Neuron (in vitro differentiated cells): ENCODE results near the gene DYRK2.

Experiments
- H2AFZ ChIP-seq: one replicate; pipeline ENCODE4 v1.6.1; 2013; ENCODE audit warnings: low read depth, mild to moderate bottlenecking, inconsistent platforms, low read length, moderate library complexity
- H3K27me3 ChIP-seq: one replicate; pipeline ENCODE4 v1.6.1; 2013; ENCODE audit warnings: low read length; ENCODE audit not compliant: insufficient read depth
- H3K36me3 ChIP-seq: one replicate; pipeline ENCODE4 v1.6.1; 2013; ENCODE audit warnings: low read length; ENCODE audit not compliant: insufficient read depth
- H3K4me1 ChIP-seq: one replicate; pipeline ENCODE4 v1.6.1; 2013; ENCODE audit warnings: low read length; ENCODE audit not compliant: insufficient read depth
- H3K4me3 ChIP-seq: 2 replicates; pipeline ENCODE4 v1.5.1; 2013; ENCODE audit warnings: mild to moderate bottlenecking, low read length, moderate library complexity
- H3K9me3 ChIP-seq: one replicate; pipeline ENCODE4 v1.6.1; 2013; ENCODE audit warnings: low read length

The DYRK2 gene

GRCh38 chr12:67681941-67682620 is 33.5 kb downstream of the DYRK2 start:
- no peaks in the 10 kb centered on the region for H3K36me3 ChIP-seq
- no peak overlapping the region for H2AFZ ChIP-seq
- no peaks in the 10 kb centered on the region for H3K9me3 ChIP-seq
- no peak overlapping the region for H3K4me3 ChIP-seq
- H3K4me1 ChIP-seq = no peaks in the 10 kb centered on the region
- no peaks in the 10 kb centered on the region for H3K27me3 ChIP-seq

DNA sequence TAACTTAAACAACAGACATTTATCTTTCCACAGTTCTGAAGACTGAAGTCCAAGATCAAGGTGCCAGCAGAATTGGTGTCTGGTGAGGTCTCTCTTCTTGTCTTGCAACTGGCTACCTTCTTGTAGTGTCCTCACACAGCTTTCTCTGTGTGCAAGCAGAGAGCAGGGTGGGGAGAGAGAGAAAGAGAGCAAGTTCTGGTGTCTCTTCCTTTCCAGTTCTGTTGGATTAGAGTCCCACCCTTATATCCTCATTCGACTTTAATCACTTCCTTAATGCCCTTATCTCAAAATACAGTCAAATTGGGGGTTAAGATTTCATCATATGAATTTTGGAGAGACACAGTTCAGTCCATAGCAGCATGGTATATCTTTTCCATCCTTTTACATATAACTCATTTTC is 40.8 kb downstream of the DYRK2 start:
- Histone ChIP-seq H2AFZ (no peak overlapping the region), H3K4me1 (no peaks in the 10 kb centered on the region), H3K4me3 (no peak overlapping the region), H3K9me3 (peaks cover 2% of the 10 kb centered on the region), H3K27me3 (no peaks in the 10 kb centered on the region), H3K36me3 (no peaks in the 10 kb centered on the region)

DNA sequence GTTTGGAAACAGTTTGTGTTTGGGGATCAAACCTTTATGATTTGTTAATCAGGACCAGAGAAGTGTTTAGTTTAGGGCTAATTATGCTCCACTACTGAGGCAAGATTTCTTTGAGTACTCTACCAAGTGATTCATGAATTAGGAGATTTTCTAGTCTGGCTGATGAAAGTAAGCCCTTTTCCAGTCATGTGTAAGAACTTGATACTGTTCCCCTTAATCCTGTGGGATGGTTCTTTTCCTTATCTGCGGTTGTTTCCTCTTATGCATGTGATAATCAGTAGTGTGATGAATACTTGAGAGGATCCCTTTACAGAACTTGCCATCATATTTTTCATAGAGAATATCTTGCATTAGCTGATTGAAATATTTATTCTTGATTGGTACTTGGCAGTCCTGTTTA is 42.1 kb downstream of the DYRK2 start:
- H3K9me3 ChIP-seq = peaks cover 2% of the 10 kb centered on the region
- H3K27me3 ChIP-seq = no peaks in the 10 kb centered on the region
- no peaks in the 10 kb centered on the region for H3K36me3 ChIP-seq
- H2AFZ ChIP-seq = no peak overlapping the region
- no peak overlapping the region for H3K4me3 ChIP-seq
- no peaks in the 10 kb centered on the region for H3K4me1 ChIP-seq

DNA sequence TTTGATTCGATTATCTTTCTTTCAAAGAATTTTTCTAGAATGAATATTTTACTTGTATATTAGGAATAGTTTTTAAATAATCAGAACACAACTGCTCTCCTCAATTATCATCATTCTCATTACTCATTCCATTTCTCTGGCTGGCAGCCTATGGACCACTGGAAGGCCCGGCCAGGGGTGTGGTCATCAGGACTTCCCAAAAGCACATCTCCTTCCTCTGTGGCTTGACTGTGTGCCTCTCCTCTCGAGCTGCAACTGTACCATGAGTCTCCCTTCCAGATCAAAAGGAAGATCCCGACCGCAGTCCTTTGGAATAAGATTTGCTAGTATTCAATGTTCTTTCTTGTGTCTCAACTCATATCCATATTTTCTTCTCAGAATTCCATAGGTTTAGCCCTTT is 42.7 kb downstream of the DYRK2 start:
- H2AFZ ChIP-seq = no peak overlapping the region
- H3K4me1 ChIP-seq = no peaks in the 10 kb centered on the region
- H3K4me3 ChIP-seq = no peak overlapping the region
- H3K27me3 ChIP-seq = no peaks in the 10 kb centered on the region
- H3K9me3 ChIP-seq = peaks cover 2% of the 10 kb centered on the region
- no peaks in the 10 kb centered on the region for H3K36me3 ChIP-seq

DNA sequence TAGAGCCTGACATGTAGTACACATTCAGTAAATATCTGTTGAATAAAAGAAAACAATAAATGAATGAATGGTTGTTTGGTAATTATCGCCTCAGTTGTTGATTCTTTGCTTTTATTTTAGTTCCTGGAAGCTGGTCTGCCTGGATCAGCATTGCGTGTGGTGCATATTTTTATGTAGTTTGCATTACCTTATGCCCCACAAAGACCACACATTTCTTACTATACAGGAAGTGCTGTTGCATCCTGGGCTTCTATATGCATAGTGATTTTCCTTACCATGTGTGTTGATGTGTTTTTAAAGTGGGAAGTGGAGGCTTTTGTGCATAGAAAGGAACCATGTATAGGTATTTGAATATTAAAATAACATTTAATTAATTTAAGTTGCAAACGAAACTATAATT is 43.6 kb downstream of the DYRK2 start:
- Histone ChIP-seq H3K4me1 (peaks cover 1% of the 10 kb centered on the region), H3K36me3 (no peaks in the 10 kb centered on the region), H3K9me3 (peaks cover 2% of the 10 kb centered on the region), H3K4me3 (no peak overlapping the region), H3K27me3 (no peaks in the 10 kb centered on the region), H2AFZ (no peak overlapping the region)

DNA sequence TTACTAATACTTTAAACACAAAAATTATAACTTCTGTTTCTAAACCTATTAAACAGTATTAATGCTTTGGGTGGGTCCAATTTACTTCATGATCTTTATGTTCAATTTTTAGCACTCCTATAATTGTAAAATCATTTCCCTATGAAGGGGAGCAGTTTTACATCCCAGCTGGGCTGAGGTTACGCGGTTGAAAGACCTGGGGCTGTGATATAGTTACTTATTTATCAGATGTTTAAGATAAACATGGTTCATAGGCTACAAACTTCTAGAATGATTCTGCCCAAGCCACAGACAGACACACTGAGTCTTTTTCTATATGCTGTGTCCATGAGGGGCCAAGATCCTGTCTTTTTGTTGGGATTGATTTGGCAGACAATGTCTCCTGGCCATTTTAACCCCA is 44.4 kb downstream of the DYRK2 start:
- no peak overlapping the region for H3K4me3 ChIP-seq
- H3K9me3 ChIP-seq = peaks cover 2% of the 10 kb centered on the region
- H3K27me3 ChIP-seq = no peaks in the 10 kb centered on the region
- peaks cover 10% of the 10 kb centered on the region for H3K4me1 ChIP-seq
- H3K36me3 ChIP-seq = no peaks in the 10 kb centered on the region
- H2AFZ ChIP-seq = no peak overlapping the region

DNA sequence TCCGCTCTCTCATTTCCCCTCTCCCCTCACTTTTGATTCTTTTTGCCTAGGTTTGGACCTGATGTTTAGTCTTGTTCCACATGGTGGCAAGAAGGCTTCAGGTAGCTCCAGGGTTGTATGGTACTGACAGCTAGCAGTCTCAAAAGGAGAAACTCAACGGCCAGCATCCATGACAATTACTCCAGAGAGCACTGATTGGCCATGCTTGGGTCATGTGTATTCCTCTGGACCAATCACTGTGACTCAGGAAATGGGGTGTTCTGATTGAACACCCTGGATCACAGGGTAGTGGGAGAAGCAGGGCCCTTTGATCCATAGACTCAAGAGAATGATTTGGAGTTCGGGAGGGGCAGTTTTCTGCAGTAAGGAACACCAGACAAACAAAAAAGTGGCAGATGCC is 45.3 kb downstream of the DYRK2 start:
- Histone ChIP-seq H3K27me3 (no peaks in the 10 kb centered on the region), H3K4me3 (no peak overlapping the region), H3K36me3 (no peaks in the 10 kb centered on the region), H3K9me3 (peaks cover 2% of the 10 kb centered on the region), H2AFZ (no peak overlapping the region), H3K4me1 (peaks cover 19% of the 10 kb centered on the region)

DNA sequence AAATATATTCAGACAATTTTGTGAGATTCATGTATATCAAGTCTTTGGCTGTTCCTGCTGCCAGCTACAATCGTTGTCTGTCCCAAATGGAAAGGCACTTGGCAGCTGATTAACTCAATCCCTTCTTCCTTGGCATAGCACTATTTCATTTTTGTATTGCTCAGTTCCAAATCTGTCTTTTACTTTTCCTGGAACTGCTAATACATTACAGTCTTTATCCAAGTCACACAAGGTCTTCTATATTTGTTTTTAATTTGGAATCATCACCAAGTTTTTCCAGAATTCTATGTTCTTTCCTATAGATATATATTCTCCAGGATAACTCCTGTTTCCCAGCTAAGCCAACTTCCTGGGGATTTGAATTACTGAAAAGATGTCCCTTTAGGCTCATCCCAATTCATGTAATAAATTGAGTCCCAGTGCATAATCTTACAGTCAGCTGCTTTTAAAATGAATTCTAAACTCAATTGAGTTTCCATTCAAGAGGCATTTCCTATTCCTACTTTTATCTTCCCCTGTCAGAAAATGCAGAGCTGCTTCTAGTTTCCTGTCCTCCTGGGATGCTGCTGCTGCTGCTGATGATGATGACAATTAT is 45.9 kb downstream of the DYRK2 start:
- H3K27me3 ChIP-seq = no peaks in the 10 kb centered on the region
- no peak overlapping the region for H2AFZ ChIP-seq
- no peak overlapping the region for H3K4me3 ChIP-seq
- peaks cover 2% of the 10 kb centered on the region for H3K9me3 ChIP-seq
- H3K4me1 ChIP-seq = peaks cover 19% of the 10 kb centered on the region
- H3K36me3 ChIP-seq = no peaks in the 10 kb centered on the region

DNA sequence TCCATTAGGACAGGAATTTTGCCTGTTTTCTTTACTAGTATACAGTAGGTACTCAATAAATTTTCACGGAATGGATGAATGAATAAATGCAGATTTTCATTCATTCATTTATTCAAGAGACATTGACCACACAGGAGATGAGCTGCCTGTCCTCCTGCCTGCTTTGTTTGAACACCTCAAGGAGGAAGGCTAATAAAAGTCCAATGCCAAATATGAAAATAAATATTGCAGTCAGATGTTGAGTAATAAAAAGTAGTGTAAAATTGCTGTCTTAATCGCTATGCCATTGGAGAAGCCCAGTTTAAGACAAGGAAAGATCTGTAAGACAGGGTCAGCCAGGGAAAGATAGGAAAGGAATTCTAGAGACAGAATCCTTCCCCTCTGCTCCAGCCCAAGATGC is 47.4 kb downstream of the DYRK2 start:
- peaks cover 2% of the 10 kb centered on the region for H3K9me3 ChIP-seq
- H3K27me3 ChIP-seq = no peaks in the 10 kb centered on the region
- peaks cover 19% of the 10 kb centered on the region for H3K4me1 ChIP-seq
- H3K36me3 ChIP-seq = no peaks in the 10 kb centered on the region
- no peak overlapping the region for H3K4me3 ChIP-seq
- H2AFZ ChIP-seq = no peak overlapping the region

DNA sequence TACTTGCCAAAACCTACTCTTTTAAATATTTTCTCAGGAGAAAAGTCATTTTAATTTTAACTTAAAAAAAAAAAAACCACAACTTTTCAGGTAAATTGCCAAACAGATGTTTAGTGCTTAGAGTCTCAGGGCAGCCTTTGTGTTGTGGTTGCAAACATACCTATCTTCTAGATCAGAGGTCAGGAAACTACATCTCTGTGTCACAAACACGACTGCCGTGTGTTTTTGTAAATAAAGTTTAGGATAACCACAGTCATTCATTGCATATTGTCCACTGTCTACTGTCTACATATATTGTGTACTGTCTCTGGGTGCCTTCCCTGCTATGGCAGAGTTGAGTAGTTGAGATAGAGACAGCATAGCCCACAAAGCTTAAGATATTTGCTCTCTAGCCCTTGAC is 48.9 kb downstream of the DYRK2 start:
- peaks cover 19% of the 10 kb centered on the region for H3K4me1 ChIP-seq
- H3K4me3 ChIP-seq = no peak overlapping the region
- no peak overlapping the region for H2AFZ ChIP-seq
- H3K9me3 ChIP-seq = peaks cover 4% of the 10 kb centered on the region
- H3K36me3 ChIP-seq = no peaks in the 10 kb centered on the region
- no peaks in the 10 kb centered on the region for H3K27me3 ChIP-seq

- Histone ChIP-seq H2AFZ (no peak overlapping the region), H3K4me3 (no peak overlapping the region), H3K9me3 (peaks cover 4% of the 10 kb centered on the region), H3K36me3 (no peaks in the 10 kb centered on the region), H3K4me1 (peaks cover 19% of the 10 kb centered on the region), H3K27me3 (no peaks in the 10 kb centered on the region)
These were observed 49.4 kb downstream of the DYRK2 start for GRCh38 chr12:67697967-67698366.

- Histone ChIP-seq H3K27me3 (no peaks in the 10 kb centered on the region), H3K9me3 (peaks cover 2% of the 10 kb centered on the region), H3K4me1 (peaks cover 19% of the 10 kb centered on the region), H2AFZ (peak overlapping the region; percentile 9), H3K36me3 (no peaks in the 10 kb centered on the region), H3K4me3 (no peak overlapping the region)
These were observed 50.4 kb downstream of the DYRK2 start for GRCh38 chr12:67698672-67699581.

DNA sequence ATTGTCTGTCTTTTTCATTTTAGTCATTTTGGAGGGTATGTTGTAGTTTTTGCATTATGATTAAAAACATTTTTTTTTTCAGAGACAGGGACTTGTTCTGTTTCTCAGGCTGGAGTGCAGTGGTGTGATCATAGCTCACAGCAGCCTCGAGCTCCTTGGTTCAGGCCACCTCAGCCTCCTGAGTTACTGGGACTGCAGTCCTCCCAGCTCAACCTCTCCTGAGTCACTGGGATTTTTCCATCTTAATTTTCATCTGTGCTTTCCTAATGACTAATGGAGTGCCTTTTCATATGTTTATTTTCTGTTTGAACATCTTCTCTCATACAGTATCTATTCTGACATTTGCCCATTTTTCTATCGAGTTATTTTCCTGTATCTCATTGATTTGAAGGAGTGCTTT is 52.6 kb downstream of the DYRK2 start:
- no peaks in the 10 kb centered on the region for H3K36me3 ChIP-seq
- H3K4me3 ChIP-seq = no peak overlapping the region
- peaks cover 2% of the 10 kb centered on the region for H3K9me3 ChIP-seq
- H3K27me3 ChIP-seq = no peaks in the 10 kb centered on the region
- H2AFZ ChIP-seq = no peak overlapping the region
- peaks cover 19% of the 10 kb centered on the region for H3K4me1 ChIP-seq
